GM12878 (cell line): ENCODE results near the gene CTH. TPM values are rescaled to one million over a fixed set of nuclear protein-coding genes. Genes with fewer than 3 reads are reported as not detected.
"Not testable (repeated sequence)": the region's sequence is repeated elsewhere in the genome, so short reads cannot be mapped to it uniquely, and the experiment has no call there.

Source experiments
- ATAC-seq: fragments of 200-7000 bp; cut with Tn5 transposase; 3 replicates; pipeline ENCODE4 v1.9.1; 2020; ENCODE audit warnings: mild to moderate bottlenecking, moderate library complexity
- BruUV-seq: library from RNA; stranded (reverse); fragments of 400-500 nt; replicated peaks from 2 replicates; lab custom pipeline; 2021; lab: Mats Ljungman, UMichigan
- CTCF ChIA-PET: fragments of 300-600 bp; sonication (Branson Sonifier 250); formaldehyde crosslinking; extraction: SDS; loops from one replicate; lab custom pipeline; 2021; ENCODE audit warnings: inconsistent platforms; lab: Yijun Ruan, JAX
- POLR2A ChIA-PET: fragments of 350-600 bp; formaldehyde crosslinking; extraction: SDS; loops from one replicate; lab custom pipeline; 2021; ENCODE audit warnings: inconsistent platforms; lab: Charles Lee
- RAD21 ChIA-PET: fragments of 300-600 bp; sonication (Branson Sonifier 250); formaldehyde crosslinking; loops from one replicate; lab custom pipeline; 2023; ENCODE audit warnings: antibody characterized with exemption; ENCODE audit not compliant: unreplicated experiment; lab: Charles Lee
- SMC1A ChIA-PET: fragments of 300-600 bp; sonication (Branson Sonifier 250); formaldehyde crosslinking; loops from one replicate; lab custom pipeline; 2023; ENCODE audit not compliant: unreplicated experiment, uncharacterized antibody; lab: Charles Lee
- DNase-seq: peaks from one replicate; pipeline ENCODE4 v3.0.0-alpha.2; 2011; ENCODE audit warnings: low read depth, low spot score
- FAIRE-seq: peaks from 3 replicates; lab custom pipeline; 2011; peaks lifted over from hg19 to GRCh38; lab: Jason Lieb, UNC
- H2AFZ ChIP-seq: 2 replicates; pipeline ENCODE4 v1.6.0; 2011; ENCODE audit warnings: low read depth, low read length, control low read depth; ENCODE audit not compliant: control insufficient read depth
- H3K27ac ChIP-seq: 2 replicates; pipeline ENCODE4 v1.5.1; 2011; ENCODE audit warnings: control low read depth; ENCODE audit not compliant: control insufficient read depth, insufficient read depth
- H3K27me3 ChIP-seq, 2 experiments: replicated peaks in 1 of 2; 2 replicates each; pipeline versions ENCODE4 v1.6.0 to v1.6.1; 2011; ENCODE audit warnings: low read length in 1 of 2; ENCODE audit not compliant: control insufficient read depth in 2 of 2, insufficient read depth in 2 of 2
- H3K36me3 ChIP-seq, 2 experiments: 2 replicates each; pipeline ENCODE4 v1.5.1; 2011; ENCODE audit warnings: low read length in 1 of 2; ENCODE audit not compliant: control insufficient read depth in 2 of 2, insufficient read depth in 2 of 2
- H3K4me1 ChIP-seq: 2 replicates; pipeline ENCODE4 v1.6.1; 2011; ENCODE audit warnings: mild to moderate bottlenecking, low read length, moderate library complexity, mixed read lengths; ENCODE audit not compliant: control insufficient read depth, insufficient read depth
- H3K4me2 ChIP-seq: 2 replicates; pipeline ENCODE4 v1.6.0; 2011; ENCODE audit warnings: control low read depth; ENCODE audit not compliant: control insufficient read depth, insufficient read depth
- H3K4me3 ChIP-seq: fragments of 200-600 bp; sonication (generic); 2 replicates; pipeline ENCODE4 v1.5.1; 2016
- H3K79me2 ChIP-seq: 2 replicates; pipeline ENCODE4 v1.6.0; 2011; ENCODE audit warnings: low read length; ENCODE audit not compliant: control insufficient read depth, insufficient read depth
- H3K9ac ChIP-seq: 2 replicates; pipeline ENCODE4 v1.8.0; 2011; ENCODE audit warnings: low read length, control low read depth, mixed read lengths; ENCODE audit not compliant: control insufficient read depth, insufficient read depth
- H3K9me3 ChIP-seq: replicated peaks from 3 replicates; pipeline ENCODE4 v1.5.1; 2011; ENCODE audit warnings: mild to moderate bottlenecking, low read length; ENCODE audit not compliant: control insufficient read depth, insufficient read depth
- H4K20me1 ChIP-seq: 2 replicates; pipeline ENCODE4 v1.6.0; 2011; ENCODE audit not compliant: control insufficient read depth, insufficient read depth
- MEF2B ChIP-seq: fragments of 450-650 bp; IDR thresholded peaks from 2 replicates; pipeline ENCODE4 v1.6.1; 2018; ENCODE audit warnings: mild to moderate bottlenecking, moderate library complexity; ENCODE audit not compliant: partially characterized antibody, poor library complexity, severe bottlenecking
- WGBS: methylation state at CpG from one replicate; pipeline ENCODE4 v1.1.6; 2016; ENCODE audit warnings: low lambda C conversion rate; ENCODE audit not compliant: insufficient replicate concordance, insufficient coverage; ENCODE audit errors: missing lambda C conversion rate; 5-methylcytosine and 5-hydroxymethylcytosine counted together
- in situ Hi-C: fragments of 300-500 bp; cut with MboI; formaldehyde crosslinking; loops from 9 replicates; pipeline ENCODE4 v1.14.3; 2018; ENCODE audit warnings: mixed read lengths
- intact Hi-C: fragments of 100-400 bp; cut with micrococcal nuclease; formaldehyde crosslinking; loops from one replicate; pipeline ENCODE4 v1.14.2; 2022; ENCODE audit not compliant: unreplicated experiment
- polyA plus RNA-seq, 11 experiments: library from polyadenylated mRNA; depleted of rRNA in 4 of 11; unstranded in 6 of 11; stranded (reverse) in 5 of 11; fragments of >200 nt; fragmentation: Nextera tagmentation in 4 of 11; fragmentation: Illumina TruSeq in 1 of 11; extraction: Ambion mirVana in 4 of 11; extraction: Trizol in 1 of 11; gene quantifications; 1 replicate in 1 of 11; 2 replicates in 10 of 11; pipeline versions ENCODE4 v1.2.1 to v1.2.3, GENCODE V29; 2011 to 2016; ENCODE audit warnings: inconsistent platforms in 2 of 11, missing spikeins in 2 of 11, low read depth in 1 of 11
- total RNA-seq, 4 experiments: library from RNA; depleted of rRNA in 3 of 4; stranded (reverse); fragments of >200 nt in 3 of 4; fragmentation: Illumina TruSeq in 1 of 4; extraction: Trizol in 1 of 4; gene quantifications; 2 replicates each; pipeline versions ENCODE4 v1.2.1 to v1.2.3, GENCODE V29; 2013 to 2021
- TF ChIP-seq, protein P1 (sequence below): fragments of 450-650 bp; IDR thresholded peaks from 2 replicates; pipeline ENCODE4 v1.6.1; 2017; ENCODE audit warnings: mild to moderate bottlenecking, low read depth, inconsistent platforms; ENCODE audit not compliant: poor library complexity, severe bottlenecking
- TF ChIP-seq, protein P2 (sequence below): fragments of 450-650 bp; IDR thresholded peaks from 2 replicates; pipeline ENCODE4 v1.6.1; 2017; ENCODE audit warnings: low read depth, mild to moderate bottlenecking, moderate library complexity

The CTH gene
- total and polyA plus RNA-seq, 10 of the 15 experiments (the other 5 are each of a cell fraction or from before 2014, with no cell fraction given): 6.3 to 17.5 (median 10.4) TPM

- TF ChIP-seq, protein P1, sequence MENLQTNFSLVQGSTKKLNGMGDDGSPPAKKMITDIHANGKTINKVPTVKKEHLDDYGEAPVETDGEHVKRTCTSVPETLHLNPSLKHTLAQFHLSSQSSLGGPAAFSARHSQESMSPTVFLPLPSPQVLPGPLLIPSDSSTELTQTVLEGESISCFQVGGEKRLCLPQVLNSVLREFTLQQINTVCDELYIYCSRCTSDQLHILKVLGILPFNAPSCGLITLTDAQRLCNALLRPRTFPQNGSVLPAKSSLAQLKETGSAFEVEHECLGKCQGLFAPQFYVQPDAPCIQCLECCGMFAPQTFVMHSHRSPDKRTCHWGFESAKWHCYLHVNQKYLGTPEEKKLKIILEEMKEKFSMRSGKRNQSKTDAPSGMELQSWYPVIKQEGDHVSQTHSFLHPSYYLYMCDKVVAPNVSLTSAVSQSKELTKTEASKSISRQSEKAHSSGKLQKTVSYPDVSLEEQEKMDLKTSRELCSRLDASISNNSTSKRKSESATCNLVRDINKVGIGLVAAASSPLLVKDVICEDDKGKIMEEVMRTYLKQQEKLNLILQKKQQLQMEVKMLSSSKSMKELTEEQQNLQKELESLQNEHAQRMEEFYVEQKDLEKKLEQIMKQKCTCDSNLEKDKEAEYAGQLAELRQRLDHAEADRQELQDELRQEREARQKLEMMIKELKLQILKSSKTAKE: peak; percentile 35
- TF ChIP-seq, protein P2, sequence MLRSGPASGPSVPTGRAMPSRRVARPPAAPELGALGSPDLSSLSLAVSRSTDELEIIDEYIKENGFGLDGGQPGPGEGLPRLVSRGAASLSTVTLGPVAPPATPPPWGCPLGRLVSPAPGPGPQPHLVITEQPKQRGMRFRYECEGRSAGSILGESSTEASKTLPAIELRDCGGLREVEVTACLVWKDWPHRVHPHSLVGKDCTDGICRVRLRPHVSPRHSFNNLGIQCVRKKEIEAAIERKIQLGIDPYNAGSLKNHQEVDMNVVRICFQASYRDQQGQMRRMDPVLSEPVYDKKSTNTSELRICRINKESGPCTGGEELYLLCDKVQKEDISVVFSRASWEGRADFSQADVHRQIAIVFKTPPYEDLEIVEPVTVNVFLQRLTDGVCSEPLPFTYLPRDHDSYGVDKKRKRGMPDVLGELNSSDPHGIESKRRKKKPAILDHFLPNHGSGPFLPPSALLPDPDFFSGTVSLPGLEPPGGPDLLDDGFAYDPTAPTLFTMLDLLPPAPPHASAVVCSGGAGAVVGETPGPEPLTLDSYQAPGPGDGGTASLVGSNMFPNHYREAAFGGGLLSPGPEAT: peak; percentile 45; the same call in 1 of the 2 replicates
- peak; percentile 41 for TF ChIP-seq MEF2B
- TF ChIP-seq, all 136 proteins: peak for 7
These were observed 4.8 kb downstream of the CTH start (continued) for GRCh38 chr1:70415882-70416281.

GRCh38 chr1:70418973-70419734, 8.1 kb downstream of the CTH start:
- CTCF ChIA-PET, H3K36me3 ChIP-seq, in situ Hi-C loops, RAD21 ChIA-PET, H3K9me3 ChIP-seq, H3K79me2 ChIP-seq, BruUV-seq, H3K4me3 ChIP-seq, SMC1A ChIA-PET, H3K4me2 ChIP-seq, H4K20me1 ChIP-seq, FAIRE-seq, DNase-seq, POLR2A ChIA-PET, ATAC-seq, H3K9ac ChIP-seq, H2AFZ ChIP-seq, H3K27me3 ChIP-seq, H3K27ac ChIP-seq: not testable (repeated sequence)
- peaks cover 19% of the 10 kb centered on the region for H3K4me1 ChIP-seq
- intact Hi-C loops: loop anchor here (10.0 kb wide), 1 partner anchor 214 kb away; the partner anchor contains the start of gene LRRC40
- 83% methylated on average over 4 of the region's 4 CpGs for WGBS
